ENCODE results near the gene MIAT.

The MIAT gene

DNA sequence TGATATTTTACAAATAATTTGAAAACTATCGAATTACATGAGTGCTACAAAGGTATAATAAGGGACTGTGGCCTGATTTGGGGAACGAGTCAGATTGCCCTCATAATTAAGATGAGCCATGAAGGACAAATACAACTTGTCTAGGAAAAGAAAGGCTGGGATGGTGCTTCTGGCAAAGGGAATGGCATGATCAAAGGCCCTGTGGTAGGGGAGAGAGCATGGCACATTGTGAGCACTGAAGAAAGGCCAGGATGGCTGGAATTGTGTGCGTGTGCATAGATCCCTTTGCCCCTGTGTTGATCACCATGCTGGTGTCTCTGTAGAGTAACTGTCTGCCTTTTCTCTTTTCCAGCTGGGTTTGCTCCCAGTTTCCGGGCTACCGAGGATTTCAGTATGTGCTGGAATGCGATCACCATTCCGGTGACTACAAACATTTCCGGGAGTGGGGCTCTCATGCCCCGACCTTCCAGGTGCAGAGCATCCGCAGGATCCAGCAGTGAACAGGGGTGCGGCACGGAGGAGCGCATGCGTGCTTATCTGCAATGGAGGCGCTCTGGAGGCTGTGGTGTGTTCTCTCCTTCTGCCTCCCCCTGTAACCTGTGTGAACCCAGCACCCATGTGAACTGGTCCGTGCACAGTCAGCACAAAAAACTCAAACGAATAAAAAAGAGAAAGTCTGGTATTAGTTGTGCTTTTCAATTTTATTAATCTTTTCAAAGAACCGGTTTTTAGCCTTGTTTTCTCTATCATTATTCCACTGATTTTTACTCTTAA is 27.2 kb upstream of the MIAT start:
- POLR2A ChIA-PET, result no interaction called here
- no peak for DNase-seq (ENCODE audit: extremely low spot score)
- CTCF ChIA-PET, result no interaction called here
- TF ChIP-seq, protein P1, sequence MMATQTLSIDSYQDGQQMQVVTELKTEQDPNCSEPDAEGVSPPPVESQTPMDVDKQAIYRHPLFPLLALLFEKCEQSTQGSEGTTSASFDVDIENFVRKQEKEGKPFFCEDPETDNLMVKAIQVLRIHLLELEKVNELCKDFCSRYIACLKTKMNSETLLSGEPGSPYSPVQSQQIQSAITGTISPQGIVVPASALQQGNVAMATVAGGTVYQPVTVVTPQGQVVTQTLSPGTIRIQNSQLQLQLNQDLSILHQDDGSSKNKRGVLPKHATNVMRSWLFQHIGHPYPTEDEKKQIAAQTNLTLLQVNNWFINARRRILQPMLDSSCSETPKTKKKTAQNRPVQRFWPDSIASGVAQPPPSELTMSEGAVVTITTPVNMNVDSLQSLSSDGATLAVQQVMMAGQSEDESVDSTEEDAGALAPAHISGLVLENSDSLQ (IDR thresholded peaks at IDR 0.05), result no peak
- no peak for TF ChIP-seq ZNF384 (IDR thresholded peaks at IDR 0.05)
- TF ChIP-seq FOXA1 (IDR thresholded peaks at IDR 0.05), result no peak
- no peak for TF ChIP-seq SP1 (IDR thresholded peaks at IDR 0.05)
- TF ChIP-seq HDGF (IDR thresholded peaks at IDR 0.05; ENCODE audit: borderline replicate concordance), result no peak
- TF ChIP-seq CTBP1 (IDR thresholded peaks at IDR 0.05; ENCODE audit: borderline replicate concordance), result no peak
- TF ChIP-seq LEF1 (IDR thresholded peaks at IDR 0.05; ENCODE audit: borderline replicate concordance), result no peak
- TF ChIP-seq ELF4 (IDR thresholded peaks at IDR 0.05), result no peak
- TF ChIP-seq BHLHE40 (IDR thresholded peaks at IDR 0.05; ENCODE audit: borderline replicate concordance), result no peak
- TF ChIP-seq TARDBP (IDR thresholded peaks at IDR 0.05), result no peak
- no peak for TF ChIP-seq NFRKB (IDR thresholded peaks at IDR 0.05)

DNA sequence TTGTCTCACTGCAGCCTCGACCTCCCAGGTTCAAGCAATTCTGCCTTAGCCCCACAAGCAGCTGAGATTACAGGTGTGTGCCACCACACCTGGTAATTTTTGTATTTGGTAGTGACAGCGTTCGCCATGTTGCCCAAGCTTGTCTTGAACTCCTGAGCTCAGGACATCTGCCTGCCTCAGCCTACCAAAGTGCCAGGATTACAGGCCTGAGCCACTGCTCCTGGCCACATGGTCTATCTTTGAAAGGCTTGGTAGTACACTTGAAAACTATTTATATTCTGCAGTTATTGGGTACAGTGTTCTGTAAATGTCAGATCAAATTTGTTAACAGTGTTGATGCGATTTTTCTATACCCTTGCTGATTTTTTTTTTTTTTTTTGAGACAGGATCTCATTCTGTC is 26.1 kb upstream of the MIAT start:
- CTCF ChIA-PET, result interaction anchor here (0.5 kb wide), 1 partner anchor 125 kb away, joined by 3 read pairs; no protein-coding TSS in a partner anchor
- DNase-seq (ENCODE audit: extremely low spot score), result no peak
- TF ChIP-seq FOXK2 (IDR thresholded peaks at IDR 0.05), result no peak
- TF ChIP-seq HDGF (IDR thresholded peaks at IDR 0.05; ENCODE audit: borderline replicate concordance), result no peak
- TF ChIP-seq CTBP1 (IDR thresholded peaks at IDR 0.05; ENCODE audit: borderline replicate concordance), result no peak
- TF ChIP-seq FOXA1 (IDR thresholded peaks at IDR 0.05), result no peak
- no peak for TF ChIP-seq TARDBP (IDR thresholded peaks at IDR 0.05)
- no peak for TF ChIP-seq LEF1 (IDR thresholded peaks at IDR 0.05; ENCODE audit: borderline replicate concordance)
- no peak for TF ChIP-seq ZNF384 (IDR thresholded peaks at IDR 0.05)
- TF ChIP-seq SP1 (IDR thresholded peaks at IDR 0.05), result no peak
- no peak for TF ChIP-seq BHLHE40 (IDR thresholded peaks at IDR 0.05; ENCODE audit: borderline replicate concordance)
- no peak for TF ChIP-seq ELF4 (IDR thresholded peaks at IDR 0.05)
- no peak for TF ChIP-seq FOXM1 (IDR thresholded peaks at IDR 0.05; ENCODE audit: borderline replicate concordance)
- TF ChIP-seq ARNT (IDR thresholded peaks at IDR 0.05), result no peak
- TF ChIP-seq, protein P1 (IDR thresholded peaks at IDR 0.05), result no peak
- no peak for TF ChIP-seq L3MBTL2 (conservative IDR thresholded peaks at IDR 0.05)
- POLR2A ChIA-PET, result no interaction called here

DNA sequence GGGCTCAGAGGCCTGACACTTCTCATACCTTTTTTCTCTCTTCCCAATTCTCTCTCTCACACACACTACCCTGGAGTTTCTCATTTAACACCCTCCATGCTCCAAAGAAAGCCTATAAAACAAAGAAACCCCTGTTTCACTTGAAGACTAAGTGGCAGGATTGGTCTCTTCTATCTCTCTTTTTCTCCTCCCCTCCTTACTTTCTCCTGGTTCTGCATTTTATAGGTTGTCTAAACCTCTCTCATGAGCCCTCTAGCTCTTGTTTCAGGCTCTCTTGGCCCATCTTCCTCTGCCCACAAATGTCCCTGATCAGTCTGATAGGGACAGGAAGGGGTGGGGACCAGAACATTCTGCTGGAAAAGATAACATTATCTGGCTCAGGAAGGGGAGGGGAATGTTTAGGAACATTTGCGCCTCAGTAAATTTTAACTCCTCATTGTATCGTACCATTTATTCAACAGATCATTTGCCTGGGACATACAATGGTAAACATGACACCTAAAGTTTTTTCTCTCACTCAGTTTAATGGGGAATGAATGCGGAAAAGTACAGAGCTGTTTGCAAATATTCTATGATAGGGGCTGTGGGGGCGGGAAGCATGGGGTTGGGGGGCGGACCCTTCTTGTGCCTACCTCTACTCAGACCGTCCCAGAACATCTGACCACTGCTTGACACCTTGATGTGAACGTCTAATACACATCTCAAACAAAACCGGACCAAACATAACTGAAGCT is 24.8 kb upstream of the MIAT start:
- no peak for TF ChIP-seq ARNT (IDR thresholded peaks at IDR 0.05)
- TF ChIP-seq SUZ12 (IDR thresholded peaks at IDR 0.05), result no peak
- TF ChIP-seq L3MBTL2 (conservative IDR thresholded peaks at IDR 0.05), result no peak
- TF ChIP-seq BHLHE40 (IDR thresholded peaks at IDR 0.05; ENCODE audit: borderline replicate concordance), result no peak
- no peak for TF ChIP-seq TARDBP (IDR thresholded peaks at IDR 0.05)
- TF ChIP-seq, protein P1 (IDR thresholded peaks at IDR 0.05), result no peak
- no peak for TF ChIP-seq SP1 (IDR thresholded peaks at IDR 0.05)
- TF ChIP-seq LEF1 (IDR thresholded peaks at IDR 0.05; ENCODE audit: borderline replicate concordance), result no peak
- no peak for TF ChIP-seq ZNF384 (IDR thresholded peaks at IDR 0.05)
- no peak for TF ChIP-seq FOXA1 (IDR thresholded peaks at IDR 0.05)
- TF ChIP-seq ELF4 (IDR thresholded peaks at IDR 0.05), result no peak
- TF ChIP-seq NFRKB (IDR thresholded peaks at IDR 0.05), result no peak
- no peak for TF ChIP-seq FOXM1 (IDR thresholded peaks at IDR 0.05; ENCODE audit: borderline replicate concordance)
- CTCF ChIA-PET, result interaction anchor here (0.7 kb wide), 1 partner anchor 1431 kb away, joined by 3 read pairs; no protein-coding TSS in a partner anchor
- DNase-seq (ENCODE audit: extremely low spot score), result no peak
- POLR2A ChIA-PET, result no interaction called here

DNA sequence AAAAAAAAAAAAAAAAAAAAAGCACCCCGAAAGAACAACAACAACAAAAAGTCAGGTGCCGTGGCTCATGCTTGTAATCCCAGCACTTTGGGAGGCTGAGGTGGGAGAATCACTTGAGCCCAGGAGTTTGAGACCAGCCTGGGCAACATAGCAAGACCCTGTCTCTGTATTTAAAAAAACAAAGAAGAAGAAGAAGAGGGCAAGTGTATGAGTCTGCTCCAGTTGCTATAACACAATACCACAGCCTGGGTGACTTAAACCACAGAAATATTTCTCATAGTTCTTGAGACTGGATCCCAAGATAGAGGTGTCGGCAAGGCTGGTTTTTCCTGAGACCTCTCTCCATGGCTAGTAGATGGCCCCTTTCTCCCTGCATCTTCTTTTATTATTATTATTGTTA is 23.2 kb upstream of the MIAT start:
- ChIA-PET CTCF (no interaction called here), POLR2A (no interaction called here)
- TF ChIP-seq SP1 (IDR thresholded peaks at IDR 0.05), result no peak
- TF ChIP-seq CTBP1 (IDR thresholded peaks at IDR 0.05; ENCODE audit: borderline replicate concordance), result no peak
- no peak for TF ChIP-seq SUZ12 (IDR thresholded peaks at IDR 0.05)
- no peak for DNase-seq (ENCODE audit: extremely low spot score)

DNA sequence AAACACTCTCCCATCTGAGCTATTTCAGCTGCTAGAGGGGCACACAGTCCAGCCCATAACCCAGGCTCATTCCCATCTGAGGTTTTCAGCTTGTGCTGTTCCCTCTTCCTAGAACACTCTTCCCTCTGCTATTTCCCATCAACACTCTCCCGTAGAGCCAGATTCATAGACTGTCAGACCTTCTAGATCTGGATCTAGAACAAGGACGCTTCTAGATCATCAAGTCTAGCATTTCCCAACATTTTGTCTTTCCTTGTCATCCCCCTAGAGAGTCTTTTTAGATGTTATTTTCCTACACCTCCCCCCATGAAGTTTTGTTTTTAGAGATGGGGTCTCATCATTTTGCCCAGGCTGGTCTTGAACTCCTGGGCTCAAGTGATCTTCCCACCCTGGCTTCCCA is 22.3 kb upstream of the MIAT start:
- POLR2A ChIA-PET, result no interaction called here
- CTCF ChIA-PET, result no interaction called here
- TF ChIP-seq NFRKB (IDR thresholded peaks at IDR 0.05) (no peak), FOXM1 (IDR thresholded peaks at IDR 0.05; ENCODE audit: borderline replicate concordance) (no peak), TARDBP (IDR thresholded peaks at IDR 0.05) (no peak), SUZ12 (IDR thresholded peaks at IDR 0.05) (no peak), ZNF384 (IDR thresholded peaks at IDR 0.05) (no peak)
- DNase-seq (ENCODE audit: extremely low spot score), result no peak

DNA sequence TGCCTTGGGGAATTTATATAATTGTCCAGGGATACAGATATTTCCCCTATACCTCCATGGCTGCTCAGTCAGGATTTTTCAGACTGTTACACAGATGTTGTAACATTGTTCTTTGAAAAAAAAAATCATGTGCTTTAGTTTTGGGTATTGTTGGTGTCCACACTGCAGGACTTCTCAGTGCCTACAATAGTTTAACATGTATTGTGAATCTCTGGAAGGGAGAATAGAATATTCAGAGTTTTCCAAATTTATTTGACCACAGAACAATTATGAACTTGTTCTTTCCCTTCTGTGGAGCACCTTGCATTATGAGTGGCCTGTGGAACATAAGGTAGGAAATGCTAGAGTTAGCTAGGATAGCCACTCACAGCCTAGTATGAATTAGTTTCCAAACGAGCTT is 21.1 kb upstream of the MIAT start:
- DNase-seq (ENCODE audit: extremely low spot score), result no peak
- TF ChIP-seq CTBP1 (IDR thresholded peaks at IDR 0.05; ENCODE audit: borderline replicate concordance) (no peak), ZNF384 (IDR thresholded peaks at IDR 0.05) (no peak), SP1 (IDR thresholded peaks at IDR 0.05) (no peak), FOXK2 (IDR thresholded peaks at IDR 0.05) (no peak), BHLHE40 (IDR thresholded peaks at IDR 0.05; ENCODE audit: borderline replicate concordance) (no peak), TARDBP (IDR thresholded peaks at IDR 0.05) (no peak), HDGF (IDR thresholded peaks at IDR 0.05; ENCODE audit: borderline replicate concordance) (no peak), ELF4 (IDR thresholded peaks at IDR 0.05) (no peak), NFRKB (IDR thresholded peaks at IDR 0.05) (no peak), FOXA1 (IDR thresholded peaks at IDR 0.05) (no peak), ARNT (IDR thresholded peaks at IDR 0.05) (no peak), L3MBTL2 (conservative IDR thresholded peaks at IDR 0.05) (no peak), FOXM1 (IDR thresholded peaks at IDR 0.05; ENCODE audit: borderline replicate concordance) (no peak), LEF1 (IDR thresholded peaks at IDR 0.05; ENCODE audit: borderline replicate concordance) (no peak), SUZ12 (IDR thresholded peaks at IDR 0.05) (no peak)
- TF ChIP-seq, protein P1 (IDR thresholded peaks at IDR 0.05), result no peak
- POLR2A ChIA-PET, result no interaction called here
- CTCF ChIA-PET, result no interaction called here

All from HEK293T (cell line).